Osteoblast (primary cell): Measurements from ENCODE around the gene MSX1. TPM values are rescaled to one million over a fixed set of nuclear protein-coding genes. Genes with fewer than 3 reads are reported as not detected.

Experiments
- DNase-seq: peaks from one replicate; pipeline ENCODE4 v3.0.0; 2011; ENCODE audit warnings: low spot score, mixed read lengths; ENCODE audit not compliant: insufficient read length; ENCODE audit errors: missing footprints
- H2AFZ ChIP-seq: 2 replicates; pipeline ENCODE4 v1.6.0; 2011; ENCODE audit warnings: mild to moderate bottlenecking, low read length
- H3K27ac ChIP-seq: 2 replicates; pipeline ENCODE4 v1.5.1; 2011; ENCODE audit warnings: mild to moderate bottlenecking, low read depth, low read length, moderate library complexity
- H3K27me3 ChIP-seq: 2 replicates; pipeline ENCODE4 v1.6.0; 2012; ENCODE audit warnings: mild to moderate bottlenecking, control low read depth, inconsistent platforms, low read length, moderate library complexity; ENCODE audit not compliant: insufficient read depth
- H3K36me3 ChIP-seq: 2 replicates; pipeline ENCODE4 v1.5.1; 2011; ENCODE audit warnings: mild to moderate bottlenecking, low read length, control low read depth, moderate library complexity; ENCODE audit not compliant: insufficient read depth
- H3K4me1 ChIP-seq: 2 replicates; pipeline ENCODE4 v1.5.1; 2011; ENCODE audit warnings: mild to moderate bottlenecking, low read length, control low read depth, moderate library complexity; ENCODE audit not compliant: insufficient read depth
- H3K4me2 ChIP-seq: 2 replicates; pipeline ENCODE4 v1.6.0; 2011; ENCODE audit warnings: mild to moderate bottlenecking, low read length; ENCODE audit not compliant: insufficient read depth
- H3K4me3 ChIP-seq: fragments of 200-600 bp; sonication (generic); 3 replicates; pipeline ENCODE4 v1.5.1; 2012; ENCODE audit warnings: mild to moderate bottlenecking, low read length, inconsistent platforms; ENCODE audit not compliant: insufficient read depth
- H3K79me2 ChIP-seq: 2 replicates; pipeline ENCODE4 v1.6.0; 2012; ENCODE audit warnings: mild to moderate bottlenecking, low read length, control low read depth, inconsistent platforms; ENCODE audit not compliant: insufficient read depth
- H3K9me3 ChIP-seq: 2 replicates; pipeline ENCODE4 v1.5.1; 2011; ENCODE audit warnings: low read depth, low read length, control low read depth
- H4K20me1 ChIP-seq: 2 replicates; pipeline ENCODE4 v1.6.0; 2012; ENCODE audit warnings: mild to moderate bottlenecking, low read length, control low read depth; ENCODE audit not compliant: insufficient read depth
- CTCF ChIP-seq: IDR thresholded peaks from 2 replicates; pipeline ENCODE4 v1.5.1; 2011; ENCODE audit warnings: mild to moderate bottlenecking, low read depth, low read length, moderate library complexity; ENCODE audit errors: extremely low read depth
- total RNA-seq: library from RNA; depleted of rRNA; stranded (reverse); fragments of >200 nt; gene quantifications from 2 replicates; pipeline ENCODE4 v1.2.3, GENCODE V29; 2012

Gene MSX1
- total RNA-seq, 1 donor = 2.9 TPM

GRCh38 chr4:4876945-4877661, 17.6 kb downstream of the MSX1 start:
- Histone ChIP-seq H3K27me3 (peaks cover 40% of the 10 kb centered on the region), H3K79me2 (no peaks in the 10 kb centered on the region), H3K4me1 (no peaks in the 10 kb centered on the region), H3K4me3 (no peak overlapping the region), H3K36me3 (no peaks in the 10 kb centered on the region), H3K27ac (no peak overlapping the region), H4K20me1 (no peaks in the 10 kb centered on the region), H2AFZ (no peak overlapping the region), H3K9me3 (no peaks in the 10 kb centered on the region), H3K4me2 (no peak overlapping the region)
- no peak for DNase-seq
- TF ChIP-seq CTCF = no peak

GRCh38 chr4:4880492-4880891, 21.0 kb downstream of the MSX1 start:
- Histone ChIP-seq H3K4me2 (no peak overlapping the region), H4K20me1 (no peaks in the 10 kb centered on the region), H3K27me3 (peaks cover 16% of the 10 kb centered on the region), H3K4me3 (no peak overlapping the region), H3K27ac (no peak overlapping the region), H3K4me1 (no peaks in the 10 kb centered on the region), H2AFZ (no peak overlapping the region), H3K9me3 (no peaks in the 10 kb centered on the region), H3K36me3 (no peaks in the 10 kb centered on the region), H3K79me2 (no peaks in the 10 kb centered on the region)
- TF ChIP-seq CTCF = peak; percentile 52
- no peak for DNase-seq

- no peaks in the 10 kb centered on the region for H4K20me1 ChIP-seq
- no peak overlapping the region for H3K4me3 ChIP-seq
- no peak overlapping the region for H3K27ac ChIP-seq
- no peak overlapping the region for H2AFZ ChIP-seq
- H3K4me1 ChIP-seq = no peaks in the 10 kb centered on the region
- H3K36me3 ChIP-seq = no peaks in the 10 kb centered on the region
- no peak overlapping the region for H3K4me2 ChIP-seq
- no peaks in the 10 kb centered on the region for H3K79me2 ChIP-seq
- H3K27me3 ChIP-seq = peaks cover 16% of the 10 kb centered on the region
- TF ChIP-seq CTCF = no peak
- DNase-seq = no peak
- no peaks in the 10 kb centered on the region for H3K9me3 ChIP-seq
Observed at GRCh38 chr4:4881432-4881831, 22.0 kb downstream of the MSX1 start.

GRCh38 chr4:4884611-4885010, 25.1 kb downstream of the MSX1 start:
- H4K20me1 ChIP-seq = no peaks in the 10 kb centered on the region
- H3K4me2 ChIP-seq = no peak overlapping the region
- no peak overlapping the region for H3K4me3 ChIP-seq
- no peak for TF ChIP-seq CTCF
- DNase-seq = no peak
- H3K9me3 ChIP-seq = no peaks in the 10 kb centered on the region
- H3K79me2 ChIP-seq = no peaks in the 10 kb centered on the region
- no peaks in the 10 kb centered on the region for H3K36me3 ChIP-seq
- H3K27me3 ChIP-seq = peaks cover 15% of the 10 kb centered on the region
- no peaks in the 10 kb centered on the region for H3K4me1 ChIP-seq
- H3K27ac ChIP-seq = no peak overlapping the region
- H2AFZ ChIP-seq = no peak overlapping the region
